ENCODE measurements around the gene ZNF609.

- no peak for TF ChIP-seq CTCF (IDR thresholded peaks at IDR 0.05)
- no peak for TF ChIP-seq POLR2A (IDR thresholded peaks at IDR 0.05)
Observed at GRCh38 chr15:64618540-64618939, 158.2 kb downstream of the ZNF609 start.
